CD4-positive, alpha-beta T cell treated with Interleukin-4 for 4 hours (primary cell): Measurements from ENCODE around the gene GAGE10.
A peak's percentile ranks its signal among the peaks of the same experiment; 100 is the strongest.

Experiments used
- DNase-seq: peaks from one replicate; pipeline ENCODE4 v3.0.0-alpha.2; 2020

GAGE10 gene, protein sequence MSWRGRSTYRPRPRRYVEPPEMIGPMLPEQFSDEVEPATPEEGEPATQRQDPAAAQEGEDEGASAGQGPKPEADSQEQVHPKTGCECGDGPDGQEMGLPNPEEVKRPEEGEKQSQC

DNA sequence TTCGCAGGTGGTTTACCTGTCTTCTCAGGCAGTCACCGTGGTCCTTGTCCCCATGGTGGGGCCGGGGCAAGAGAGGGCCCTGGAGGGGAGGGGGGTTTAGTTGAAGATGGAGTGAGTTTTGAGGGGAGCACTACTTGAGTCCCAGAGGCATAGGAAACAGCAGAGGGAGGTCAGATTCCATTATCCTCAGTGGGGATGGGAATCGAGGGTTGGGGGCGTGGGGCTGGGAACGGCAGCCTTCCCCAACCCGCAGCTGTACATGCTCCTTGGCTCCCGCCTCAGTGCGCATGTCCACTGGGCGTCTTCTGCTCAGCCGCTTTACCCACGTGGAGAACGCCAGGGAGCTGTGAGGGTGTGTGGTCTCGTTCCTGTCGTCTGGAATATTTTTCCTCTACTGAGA is at the start of gene GAGE10:
Gene GAGE10 (plus strand): TSS at position 301 of the 400 bp plus-strand sequence. CDS start 1,214 bp downstream, outside the sequence.
- no peak for DNase-seq

DNA sequence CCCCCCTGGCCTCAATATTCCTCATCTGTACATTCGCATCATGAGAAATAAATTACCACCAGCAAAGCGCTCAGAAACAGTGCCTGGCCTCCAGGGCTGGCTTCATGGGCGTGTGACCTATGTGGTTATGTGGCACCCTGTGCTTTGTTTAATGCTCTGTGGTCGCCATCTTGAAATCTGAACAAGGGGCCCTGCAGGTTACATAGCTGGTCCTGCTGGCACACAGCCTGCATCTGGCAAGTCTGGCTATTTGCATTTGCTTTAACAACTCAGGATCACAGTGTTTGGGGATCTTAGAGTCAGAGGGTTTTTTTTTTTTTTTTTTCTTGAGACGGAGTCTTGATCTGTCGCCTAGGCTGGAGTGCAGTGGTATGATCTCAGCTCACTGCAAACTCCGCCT is 48.8 kb upstream of the GAGE10 start:
- no peak for DNase-seq

DNA sequence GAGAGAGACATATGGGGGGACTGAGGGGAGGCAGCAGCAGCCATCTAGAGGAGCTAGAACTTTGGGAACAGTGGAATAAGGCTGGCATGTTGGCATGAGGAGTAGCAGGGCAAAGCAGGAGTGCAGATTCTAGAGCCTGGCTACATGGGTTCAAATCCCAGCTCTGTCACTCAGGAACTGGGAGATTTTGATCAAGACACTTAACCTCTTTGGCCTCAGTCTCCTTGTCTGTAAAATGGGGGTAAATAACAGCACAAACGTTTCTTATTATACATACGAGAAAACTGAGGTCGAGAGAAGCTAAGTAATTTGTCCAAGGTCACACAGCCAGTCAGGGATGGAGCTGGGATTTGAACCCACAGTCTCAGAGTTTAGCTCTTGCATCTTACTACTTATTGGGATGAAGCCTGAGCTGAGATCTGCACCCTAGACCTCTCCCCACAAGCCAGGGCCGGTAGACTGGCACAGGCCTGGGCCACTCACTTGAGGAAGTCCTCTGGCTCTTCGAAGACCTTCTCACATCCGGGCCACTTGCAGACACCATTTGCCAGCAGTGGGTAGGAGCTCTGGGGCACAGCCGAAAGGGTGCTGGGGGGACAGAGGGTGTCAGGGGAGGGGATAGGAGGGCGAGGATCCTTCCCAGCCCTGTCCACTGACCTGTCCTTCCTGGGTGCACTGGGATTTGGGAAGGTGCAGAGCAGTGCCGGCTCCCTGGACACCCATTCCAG is 47.0 kb upstream of the GAGE10 start:
- no peak for DNase-seq

DNA sequence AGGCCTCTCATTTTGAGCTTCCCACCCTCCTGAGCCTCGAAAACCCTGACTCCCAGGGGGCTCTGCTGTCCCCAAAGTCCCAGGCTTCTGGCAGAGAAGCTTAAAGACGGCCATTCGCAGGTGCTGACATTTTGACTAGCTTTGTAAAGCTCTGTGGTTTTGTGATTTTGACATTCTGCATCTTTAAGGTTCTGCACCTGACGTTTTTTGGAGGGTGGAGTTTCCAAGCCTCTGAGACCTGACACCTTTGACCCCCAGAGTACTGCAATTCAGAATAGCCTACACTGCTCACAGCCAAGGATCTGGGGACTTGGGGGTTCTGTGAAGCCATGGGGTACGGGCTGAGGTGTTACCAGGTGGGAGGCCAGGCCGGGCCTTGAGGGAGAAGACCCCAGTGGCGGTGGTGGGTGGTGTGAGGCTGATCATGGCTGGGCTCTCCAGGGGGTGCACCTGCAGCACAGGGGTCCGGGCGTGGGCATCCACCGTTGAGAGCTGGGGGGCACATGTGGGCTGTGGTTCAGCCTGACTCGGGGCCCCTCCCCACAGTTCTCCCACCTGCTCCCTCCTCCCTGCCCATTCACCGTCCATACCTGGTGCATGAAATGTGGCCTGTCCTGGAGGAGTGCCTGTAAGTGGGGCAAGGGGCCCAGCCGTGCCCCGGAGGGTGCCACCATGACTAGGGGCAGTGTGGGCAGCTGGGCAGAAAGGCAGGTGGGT is 46.2 kb upstream of the GAGE10 start:
- DNase-seq, result no peak

DNA sequence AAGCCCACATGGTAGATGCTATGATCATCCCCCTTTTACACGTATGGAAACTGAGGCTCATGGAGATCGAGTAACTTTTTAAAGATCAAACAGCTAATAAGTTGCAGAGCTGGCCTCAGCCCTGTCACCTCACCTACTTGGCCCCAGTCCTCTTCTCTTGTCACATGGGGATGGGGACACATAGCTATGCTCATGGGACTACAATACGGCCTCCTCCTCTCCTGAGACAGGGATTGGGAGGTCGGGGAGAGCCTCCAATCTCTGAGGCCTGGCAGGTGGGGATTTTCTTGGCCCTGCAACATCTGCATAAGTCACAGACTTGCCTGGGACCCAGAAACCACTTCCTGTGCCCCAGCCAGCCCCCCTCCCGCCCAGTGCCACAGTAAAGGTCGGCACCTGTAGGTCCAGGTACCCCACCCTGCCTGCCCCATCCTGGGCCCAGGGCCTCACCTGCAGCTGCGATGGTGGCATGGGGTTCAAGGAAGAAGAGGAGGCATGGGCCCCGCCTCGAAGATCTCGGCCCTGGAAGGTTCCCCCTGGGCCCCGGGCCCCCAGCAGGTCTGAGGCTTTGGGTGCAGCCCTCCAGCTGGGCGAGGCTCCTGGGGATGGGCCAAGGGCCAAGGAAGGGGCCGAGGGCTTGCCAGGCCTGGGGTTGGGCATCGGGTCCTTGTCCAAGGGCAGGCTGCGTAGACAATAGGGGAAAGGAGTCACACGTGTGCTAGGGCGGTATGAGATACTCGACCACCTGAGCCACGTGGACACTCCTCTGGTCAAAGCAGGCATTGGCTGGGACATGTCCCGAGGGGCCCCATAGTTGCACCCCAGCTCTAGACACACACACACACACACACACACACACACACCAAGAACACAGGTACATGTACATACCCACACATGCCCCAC is 45.3 kb upstream of the GAGE10 start:
- DNase-seq, result peak; percentile 21

DNA sequence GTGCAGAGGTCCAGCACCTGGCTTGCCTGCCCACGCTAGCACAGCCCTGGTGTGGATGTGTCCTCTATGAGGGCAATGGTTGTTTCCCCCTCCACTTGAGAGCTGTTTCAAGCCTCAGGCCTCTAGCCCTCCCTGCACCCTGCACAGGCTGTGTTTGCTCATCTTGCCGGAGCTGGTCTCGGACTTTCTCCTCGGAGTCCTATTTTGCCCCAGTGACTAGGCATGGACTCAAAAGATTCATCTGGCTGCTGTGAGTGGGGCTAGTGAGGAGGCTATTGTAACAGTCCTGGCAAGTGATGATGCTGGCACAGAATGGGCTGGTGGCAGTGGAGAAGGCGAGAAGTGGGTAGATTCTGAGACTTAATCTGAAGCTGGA is 44.7 kb upstream of the GAGE10 start:
- no peak for DNase-seq

DNA sequence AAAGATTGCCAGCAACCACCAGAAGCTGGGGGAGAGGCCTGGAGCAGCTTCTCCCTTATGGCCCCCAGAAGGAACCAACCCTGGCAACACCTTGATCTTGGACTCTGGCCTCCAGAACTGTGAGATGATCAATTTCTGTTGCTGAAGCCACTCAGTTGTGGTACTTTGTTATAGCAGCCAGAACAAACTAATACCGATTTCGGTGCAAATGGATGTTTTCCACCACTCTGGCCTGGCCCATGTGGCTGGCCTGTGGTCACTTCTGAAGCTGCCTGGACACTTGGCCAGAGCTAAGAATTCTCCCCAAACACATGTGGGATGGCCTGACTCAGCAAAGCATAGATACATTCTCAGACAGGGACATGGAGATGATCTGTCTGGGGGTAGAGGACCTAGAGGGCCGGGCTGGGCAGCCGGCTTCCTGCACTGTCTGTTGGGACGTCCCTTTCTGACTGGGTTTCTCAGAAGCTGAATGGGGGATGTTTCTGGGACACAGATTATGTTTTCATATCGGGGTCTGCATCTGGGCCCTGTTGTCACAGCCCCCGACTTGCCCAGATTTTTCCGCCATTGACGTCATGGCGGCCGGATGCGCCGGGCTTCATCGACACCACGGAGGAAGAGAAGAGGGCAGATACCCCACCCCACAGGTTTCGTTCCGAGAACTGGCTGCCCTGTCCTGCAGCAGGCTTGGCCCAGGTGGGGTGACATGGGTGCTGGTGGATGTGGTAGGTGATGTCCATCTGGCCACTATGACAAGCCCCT is 43.0 kb upstream of the GAGE10 start:
- DNase-seq, result no peak

DNA sequence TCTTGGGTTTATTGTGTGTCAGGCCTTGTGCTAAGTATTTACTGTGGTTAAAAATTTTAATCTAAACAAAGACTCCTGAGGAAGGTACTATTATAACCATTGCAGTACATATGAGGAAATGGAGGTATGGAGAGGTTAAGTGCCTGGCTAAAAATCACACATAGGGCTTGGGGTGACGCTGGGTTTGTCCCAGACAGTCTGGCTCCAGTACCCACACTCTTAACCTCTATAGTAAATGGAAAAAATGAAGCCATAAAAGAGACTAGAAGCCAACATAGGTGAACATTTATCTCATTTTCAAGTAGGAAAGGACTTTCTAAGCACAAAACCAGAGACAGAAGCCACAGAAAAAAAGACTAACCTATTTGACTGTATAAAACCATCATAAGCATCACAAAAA is 40.8 kb upstream of the GAGE10 start:
- no peak for DNase-seq

DNA sequence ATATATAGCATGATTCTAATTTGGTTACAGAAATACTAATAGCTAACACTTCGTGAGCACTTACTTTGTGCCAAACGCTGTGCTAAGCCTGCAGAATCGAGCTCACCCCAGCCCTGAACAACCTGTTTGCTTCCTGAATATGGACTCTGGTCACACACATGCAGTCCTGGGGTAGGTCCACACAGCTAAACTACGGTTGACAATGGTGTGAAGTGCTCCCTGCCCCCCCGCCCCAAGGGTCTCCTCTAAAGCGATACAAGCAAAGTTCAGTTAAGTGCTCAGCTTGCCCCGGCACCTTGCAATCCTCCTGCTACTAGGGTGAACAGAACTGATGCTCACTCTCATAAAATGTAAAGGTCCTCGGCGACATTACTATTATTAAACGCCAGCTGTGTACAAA is 39.8 kb upstream of the GAGE10 start:
- no peak for DNase-seq

DNA sequence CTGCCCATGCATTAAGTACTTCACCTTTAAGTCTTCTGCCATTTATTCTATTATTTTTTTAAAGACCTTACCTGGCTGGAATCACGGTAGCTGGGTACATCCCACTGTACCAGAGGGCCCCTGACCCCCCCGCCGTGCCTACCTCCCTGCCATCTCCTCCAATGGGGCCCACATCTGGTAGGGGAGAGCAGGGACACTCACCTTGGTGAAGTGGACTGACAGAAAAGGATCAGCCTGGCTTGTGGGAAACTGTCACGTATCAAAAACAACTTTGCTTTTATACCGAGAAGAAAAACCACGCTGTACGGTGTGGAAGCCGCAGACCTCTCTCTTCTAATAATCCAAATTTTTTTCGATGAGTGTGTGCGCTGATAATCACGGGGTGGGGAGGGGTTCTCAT is 39.0 kb upstream of the GAGE10 start, which contains the start of gene FOXP3:
Gene FOXP3 (minus strand): TSS at position 251 of the 400 bp plus-strand sequence. CDS start 6,205 bp downstream, outside the sequence.
- DNase-seq, result no peak

DNA sequence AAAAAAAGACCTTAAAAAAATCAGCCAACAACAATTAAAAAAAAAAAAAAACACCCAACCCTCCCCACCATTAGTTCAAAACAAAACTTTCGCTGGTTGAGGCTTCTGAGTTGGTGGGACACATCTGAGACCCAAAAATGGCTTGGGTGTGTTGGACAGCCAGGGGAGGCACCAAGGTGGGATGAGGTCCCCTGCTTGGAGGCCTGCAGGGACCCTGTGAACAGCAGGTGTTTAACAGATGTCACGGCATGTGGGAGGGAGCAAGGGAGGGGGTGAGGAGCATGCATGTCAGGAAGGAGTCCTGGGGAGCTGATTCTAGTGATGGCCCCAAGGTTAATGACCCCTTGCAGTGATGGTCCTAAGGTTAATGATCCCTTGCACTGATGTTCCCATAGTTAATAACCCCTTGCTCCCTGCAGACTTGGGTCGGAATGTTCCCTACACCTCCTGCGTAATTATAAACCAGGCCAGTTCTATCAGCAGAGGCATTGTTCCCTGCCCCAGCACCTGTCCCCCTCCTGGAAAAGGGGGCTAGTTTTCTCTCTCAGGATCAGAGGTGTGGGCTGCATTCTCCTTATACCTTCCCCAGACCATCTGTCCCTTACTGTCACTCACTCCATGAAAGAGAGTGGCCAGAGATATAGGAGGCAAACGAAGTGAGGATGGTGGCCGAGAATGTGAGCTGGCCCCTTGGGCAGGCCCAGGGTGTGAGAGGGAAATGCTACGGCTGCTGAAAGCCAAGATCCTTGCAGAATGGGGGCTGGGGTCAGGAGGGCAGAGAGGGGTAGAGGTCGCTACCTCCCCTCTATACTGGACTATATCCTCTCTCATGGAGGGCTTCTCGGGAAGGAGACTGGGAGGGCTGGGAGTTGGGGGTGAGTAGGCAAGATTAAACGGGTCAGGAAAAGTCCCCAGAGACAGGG is 36.7 kb upstream of the GAGE10 start:
- DNase-seq, result no peak

DNA sequence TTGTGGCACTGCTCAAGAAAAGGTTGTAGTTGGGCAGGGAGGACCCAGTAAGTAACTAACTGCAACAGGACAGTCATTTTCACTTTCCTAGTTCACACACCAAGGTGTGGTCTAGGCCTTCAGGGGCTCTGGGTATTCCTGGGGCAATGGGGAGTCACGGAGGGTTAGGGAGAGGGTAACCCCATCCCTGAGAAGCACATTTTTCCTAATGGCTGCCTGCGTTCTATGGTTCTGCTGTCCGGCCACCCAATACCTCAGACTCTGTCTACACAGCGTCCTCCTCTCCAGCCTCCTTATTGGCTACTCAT is 34.8 kb upstream of the GAGE10 start:
- no peak for DNase-seq

DNA sequence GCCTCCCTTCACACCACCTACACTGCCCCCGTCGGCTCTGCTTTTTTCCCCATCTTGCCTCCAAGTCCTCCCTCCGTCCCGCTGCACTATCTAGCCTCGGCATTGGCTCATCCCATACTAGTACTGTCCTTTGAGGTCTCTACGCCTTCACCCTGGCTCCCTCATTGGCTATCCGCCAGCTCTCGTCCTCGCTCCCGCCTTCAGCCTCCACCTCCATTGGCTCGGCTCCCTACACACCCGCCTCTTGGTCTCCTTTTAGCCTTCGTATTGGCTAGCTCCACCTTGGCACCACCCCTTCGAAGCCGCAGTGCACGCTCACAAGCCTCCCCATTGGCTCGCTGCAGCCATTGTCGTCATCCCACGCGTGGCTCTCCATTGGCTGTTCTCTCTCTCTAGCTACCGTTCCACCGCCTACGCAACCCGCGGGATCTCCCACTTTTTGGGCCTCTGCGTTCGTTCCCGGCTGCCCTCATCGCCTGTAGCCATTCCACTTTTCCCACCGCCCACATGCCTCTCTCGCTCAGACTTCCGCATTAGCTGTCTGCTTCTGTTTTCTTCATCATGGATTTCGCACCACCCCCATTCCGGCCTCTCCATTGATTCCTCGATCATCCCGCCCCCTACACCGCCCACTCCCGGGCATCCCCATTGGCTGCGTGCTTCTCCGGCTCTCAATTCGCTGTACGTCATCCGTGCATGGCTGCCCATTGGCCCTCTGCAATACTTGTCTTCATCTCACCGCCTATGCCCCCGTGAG is 34.3 kb upstream of the GAGE10 start:
- DNase-seq, result peak; percentile 98

DNA sequence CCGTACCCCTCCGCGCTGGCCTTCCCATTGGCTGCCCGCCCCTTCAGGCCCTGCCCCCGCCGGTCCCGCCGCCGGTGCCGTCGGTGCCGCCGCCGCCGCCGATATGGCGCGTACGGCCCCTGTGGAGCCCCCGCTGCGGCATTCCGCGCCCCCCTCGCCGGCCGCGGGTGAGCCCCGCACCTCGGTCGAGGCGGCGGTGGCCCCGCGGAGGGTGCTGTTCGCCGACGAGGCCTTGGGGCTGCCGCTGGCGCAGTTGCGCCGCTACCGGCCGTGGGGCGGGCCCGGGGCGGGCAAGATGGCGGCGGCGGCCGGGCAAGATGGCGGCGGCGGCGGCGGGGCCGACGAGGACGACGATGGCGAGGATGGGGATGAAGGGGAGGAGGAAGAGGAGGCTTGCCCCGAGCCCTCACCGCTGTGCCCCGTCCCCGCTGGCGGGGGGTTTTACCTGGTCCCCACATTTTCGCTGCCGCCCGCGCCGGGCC is 33.6 kb upstream of the GAGE10 start, which contains the start of gene PPP1R3F:
Gene PPP1R3F (plus strand): TSS at position 27 of the 482 bp plus-strand sequence. CDS start 77 bp downstream, at position 104.
- no peak for DNase-seq

DNA sequence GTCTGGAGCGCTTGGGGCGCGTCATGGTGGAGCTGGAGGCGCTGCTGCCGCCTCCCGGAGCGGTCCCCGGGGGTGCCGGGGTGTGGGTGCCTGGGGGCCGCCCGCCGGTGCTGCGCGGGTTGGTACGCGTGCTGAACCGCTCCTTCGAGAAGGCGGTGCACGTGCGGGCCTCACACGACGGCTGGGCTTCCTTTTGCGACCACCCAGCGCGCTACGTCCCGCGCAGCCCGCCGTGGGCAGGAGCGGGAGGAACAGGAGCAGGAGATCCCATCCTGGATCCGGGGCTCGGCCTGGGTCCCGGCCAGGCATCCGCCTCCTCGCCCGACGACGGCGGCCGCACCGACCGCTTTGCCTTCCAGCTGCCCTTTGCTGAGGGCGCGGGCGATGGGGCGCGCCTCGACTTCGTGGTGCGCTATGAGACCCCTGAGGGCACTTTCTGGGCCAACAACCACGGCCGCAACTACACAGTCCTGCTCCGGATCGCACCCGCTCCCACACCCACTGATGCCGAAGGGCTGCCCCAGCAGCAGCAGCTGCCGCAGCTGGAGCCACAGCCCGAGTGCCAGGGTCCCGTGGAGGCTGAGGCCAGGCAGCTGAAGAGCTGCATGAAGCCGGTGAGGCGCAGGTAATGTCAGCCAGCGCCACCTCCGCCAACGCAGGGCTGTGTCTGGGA is 33.1 kb upstream of the GAGE10 start:
- no peak for DNase-seq

DNA sequence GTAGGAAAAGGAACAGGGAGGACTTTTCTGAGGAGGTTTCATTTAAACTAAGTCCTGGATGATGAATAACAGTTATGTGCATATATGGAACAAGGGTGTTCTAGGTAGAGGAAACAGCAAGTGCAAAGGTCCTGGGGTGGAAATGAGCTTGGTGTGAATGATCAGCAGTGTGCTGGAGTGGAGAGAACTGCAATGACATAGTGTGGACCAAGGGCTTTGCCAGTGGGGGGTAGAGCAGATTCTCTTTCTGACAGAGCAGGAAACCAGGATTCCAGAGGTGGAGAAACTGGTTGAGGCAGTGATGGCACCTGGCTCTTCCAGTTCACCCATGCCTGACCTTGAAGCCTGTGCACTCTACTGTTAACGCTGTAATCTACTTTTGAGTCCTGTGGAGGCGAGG is 32.1 kb upstream of the GAGE10 start:
- no peak for DNase-seq

DNA sequence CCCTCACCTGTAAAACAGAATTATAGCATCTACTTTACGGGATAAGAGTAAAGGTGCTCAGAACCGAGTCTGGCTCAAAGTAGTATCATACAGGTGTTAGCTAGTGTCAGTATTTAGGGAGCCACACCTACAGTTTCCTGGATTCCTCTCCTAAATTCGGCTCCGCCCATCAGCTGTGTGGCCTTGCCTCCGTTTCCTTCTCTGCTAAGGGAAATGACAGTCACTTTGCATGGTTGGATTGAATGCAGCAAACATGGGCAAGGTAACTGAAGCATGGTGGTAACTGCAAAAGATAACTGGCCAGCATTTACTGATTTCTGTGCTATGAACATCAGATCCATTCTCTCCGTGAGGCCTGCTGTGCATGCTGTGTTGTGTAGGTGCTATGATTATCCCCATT is 31.0 kb upstream of the GAGE10 start:
- DNase-seq, result peak; percentile 62

DNA sequence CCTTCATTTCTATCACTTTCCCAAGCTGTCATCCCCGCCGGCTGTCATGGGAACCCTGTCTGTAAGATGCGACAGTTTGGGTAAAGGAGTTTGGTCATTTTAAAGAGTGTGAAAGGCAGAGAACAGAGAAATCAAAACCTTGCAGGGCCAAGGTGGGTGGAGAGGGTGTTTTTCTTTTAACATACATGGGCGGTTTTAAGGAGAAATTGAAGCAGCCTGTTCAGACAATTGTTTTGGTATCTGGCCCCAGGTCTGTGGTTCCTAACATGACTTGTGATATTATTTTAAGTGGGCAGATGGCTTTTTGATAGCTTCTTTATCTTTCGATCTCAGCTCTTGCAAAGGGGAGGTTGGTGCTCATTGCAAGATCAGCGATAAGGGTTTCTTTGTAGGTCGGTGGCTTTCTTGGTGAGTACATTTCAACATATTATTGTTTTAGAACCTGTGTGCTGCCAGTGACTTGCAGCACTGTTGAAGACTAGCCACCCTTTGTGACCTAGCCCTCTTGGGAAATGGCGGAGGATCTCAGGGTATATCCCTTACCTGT is 30.2 kb upstream of the GAGE10 start:
- peak; percentile 92 for DNase-seq

DNA sequence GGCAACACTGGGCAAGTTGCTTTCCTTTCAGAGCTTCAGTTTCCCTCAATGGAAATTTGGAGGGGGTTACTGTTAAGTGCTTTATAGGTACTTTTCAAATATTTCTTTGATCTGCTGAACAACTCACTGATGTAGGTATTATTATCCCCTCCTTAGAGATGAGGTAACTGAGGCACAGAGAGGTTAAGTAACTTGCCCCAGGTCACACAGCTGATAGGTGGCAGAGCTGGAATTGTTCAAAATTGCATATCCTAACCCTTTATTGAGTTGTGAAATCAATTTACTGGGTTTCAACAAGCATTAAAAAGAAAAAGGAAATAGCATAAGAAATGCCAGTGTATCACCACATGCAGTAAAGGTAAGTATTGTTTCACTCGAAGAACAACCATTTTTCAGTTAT is 27.2 kb upstream of the GAGE10 start:
- no peak for DNase-seq
